Measurements from ENCODE around the gene STRADA. TPM values are rescaled to one million over a fixed set of nuclear protein-coding genes. Genes with fewer than 3 reads are reported as not detected.
A peak's percentile ranks its signal among the peaks of the same experiment; 100 is the strongest.

STRADA gene
- total RNA-seq, 1 experiment from 2014 or later = 36.6 TPM

DNA sequence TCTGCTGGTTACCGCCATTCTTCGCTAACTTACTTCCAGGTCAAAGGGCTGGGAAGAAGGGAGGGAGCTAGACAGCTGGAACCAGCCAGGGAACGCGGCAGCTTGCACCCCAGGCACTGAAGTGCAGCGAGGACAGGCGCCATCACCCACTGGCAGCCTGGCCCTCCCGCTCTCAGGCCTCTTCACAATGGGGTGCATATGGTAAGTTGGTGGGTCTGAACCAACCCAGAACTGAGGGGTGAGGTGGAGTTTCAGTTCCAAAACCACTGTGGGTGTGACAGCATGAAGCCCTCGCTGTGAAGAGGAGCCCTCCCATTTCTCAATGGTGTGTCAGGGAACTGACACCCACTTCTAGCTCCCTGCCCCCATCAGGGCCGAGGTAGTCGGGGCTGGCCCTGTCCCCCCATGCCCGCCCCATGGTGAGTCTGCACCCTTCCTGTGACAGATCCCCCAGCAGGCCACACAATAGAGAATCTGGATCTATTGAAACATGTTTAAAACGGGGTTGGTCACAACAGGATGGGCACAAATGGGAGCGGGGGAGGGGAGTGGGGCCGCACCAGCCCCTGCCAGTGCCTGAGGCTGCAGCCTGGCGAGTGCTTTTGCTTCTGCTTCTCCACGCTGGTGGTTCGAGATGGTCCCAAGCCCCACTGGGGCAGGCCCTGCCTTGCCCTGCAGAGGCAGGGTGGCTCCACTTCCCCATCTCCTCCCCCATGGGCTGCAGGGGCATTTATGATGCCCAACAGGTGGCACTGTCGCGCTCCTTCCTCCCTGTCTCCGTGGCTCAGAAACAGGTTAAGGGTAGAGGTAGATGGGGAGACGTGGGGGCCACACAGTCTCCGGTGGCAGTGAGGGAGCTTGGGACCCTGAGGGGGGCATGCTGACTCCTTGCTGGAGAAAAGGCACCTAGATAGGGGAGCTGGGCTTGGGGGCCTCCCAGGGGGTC, 44.0 kb downstream of the STRADA start:
- Mint-ChIP-seq H3K4me3 (ENCODE audit: unreplicated experiment) (peak overlapping the region; percentile 10), H3K9me3 (ENCODE audit: unreplicated experiment) (no peaks in the 10 kb centered on the region)
- CTCF ChIA-PET = interaction anchor here (0.7 kb wide), 1 partner anchor 9 kb away, joined by 3 read pairs; no protein-coding TSS in a partner anchor

DNA sequence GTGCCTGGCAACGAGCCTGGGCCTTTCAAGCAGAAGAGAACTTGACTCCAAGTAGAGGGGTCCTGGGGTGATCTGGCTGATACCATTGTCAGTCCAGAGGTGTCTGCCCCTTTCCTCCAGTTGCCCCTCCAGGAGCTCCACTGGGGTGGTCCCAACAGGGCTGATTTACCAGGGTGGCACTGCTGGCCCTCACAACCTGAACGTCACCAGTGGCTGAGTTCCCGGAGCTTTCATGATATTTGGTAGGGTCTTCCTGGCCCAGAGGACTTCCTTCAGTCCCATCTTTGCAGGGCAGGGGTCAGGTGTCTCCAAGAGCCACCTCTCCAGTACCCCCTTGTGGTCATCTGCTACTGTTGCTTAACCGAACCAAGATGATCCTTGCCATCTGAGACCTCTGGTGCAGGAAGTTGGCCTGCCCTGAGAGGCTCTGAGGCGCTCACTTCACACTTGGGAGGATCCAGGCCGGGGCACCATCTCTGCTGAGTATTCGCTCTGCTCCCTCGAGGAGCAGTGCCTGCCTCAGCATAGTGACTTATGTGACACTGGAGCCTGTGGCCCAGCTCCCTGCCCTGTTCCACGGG, 45.1 kb downstream of the STRADA start:
- Mint-ChIP-seq H3K4me1 (ENCODE audit: insufficient read depth, unreplicated experiment) (no peaks in the 10 kb centered on the region), H3K27ac (ENCODE audit: low read depth, unreplicated experiment) (no peak overlapping the region), H3K27me3 (ENCODE audit: insufficient read depth, unreplicated experiment) (no peaks in the 10 kb centered on the region), H3K4me3 (ENCODE audit: unreplicated experiment) (no peak overlapping the region), H3K9me3 (ENCODE audit: unreplicated experiment) (no peaks in the 10 kb centered on the region), H3K36me3 (ENCODE audit: insufficient read depth, unreplicated experiment) (peaks cover 24% of the 10 kb centered on the region)
- CTCF ChIA-PET = interaction anchor here (1.0 kb wide), 1 partner anchor 25 kb away, joined by 3 read pairs; no protein-coding TSS in a partner anchor
- BruUV-seq (replicated peaks) = no TSS peak
- TF ChIP-seq, protein P1, sequence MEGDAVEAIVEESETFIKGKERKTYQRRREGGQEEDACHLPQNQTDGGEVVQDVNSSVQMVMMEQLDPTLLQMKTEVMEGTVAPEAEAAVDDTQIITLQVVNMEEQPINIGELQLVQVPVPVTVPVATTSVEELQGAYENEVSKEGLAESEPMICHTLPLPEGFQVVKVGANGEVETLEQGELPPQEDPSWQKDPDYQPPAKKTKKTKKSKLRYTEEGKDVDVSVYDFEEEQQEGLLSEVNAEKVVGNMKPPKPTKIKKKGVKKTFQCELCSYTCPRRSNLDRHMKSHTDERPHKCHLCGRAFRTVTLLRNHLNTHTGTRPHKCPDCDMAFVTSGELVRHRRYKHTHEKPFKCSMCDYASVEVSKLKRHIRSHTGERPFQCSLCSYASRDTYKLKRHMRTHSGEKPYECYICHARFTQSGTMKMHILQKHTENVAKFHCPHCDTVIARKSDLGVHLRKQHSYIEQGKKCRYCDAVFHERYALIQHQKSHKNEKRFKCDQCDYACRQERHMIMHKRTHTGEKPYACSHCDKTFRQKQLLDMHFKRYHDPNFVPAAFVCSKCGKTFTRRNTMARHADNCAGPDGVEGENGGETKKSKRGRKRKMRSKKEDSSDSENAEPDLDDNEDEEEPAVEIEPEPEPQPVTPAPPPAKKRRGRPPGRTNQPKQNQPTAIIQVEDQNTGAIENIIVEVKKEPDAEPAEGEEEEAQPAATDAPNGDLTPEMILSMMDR (IDR thresholded peaks at IDR 0.05; ENCODE audit: unreplicated experiment) = peak; percentile 12
- POLR2A ChIA-PET = interaction anchor here (0.6 kb wide), 1 partner anchor 100 kb away, joined by 3 read pairs; no protein-coding TSS in a partner anchor
- peak; percentile 31 for DNase-seq (ENCODE audit: unreplicated experiment)
- intact Hi-C loops (cut with micrococcal nuclease) = no loop called here

More for the DNA sequence above, 44.0 kb downstream of the STRADA start:
- TF ChIP-seq, protein P1 (IDR thresholded peaks at IDR 0.05; ENCODE audit: unreplicated experiment) = peak; percentile 34
- H3K27ac Mint-ChIP-seq (ENCODE audit: low read depth, unreplicated experiment) = no peak overlapping the region
- peaks cover 29% of the 10 kb centered on the region for H3K36me3 Mint-ChIP-seq (ENCODE audit: insufficient read depth, unreplicated experiment)
- peak; percentile 55 for DNase-seq (ENCODE audit: unreplicated experiment)
- no peaks in the 10 kb centered on the region for H3K27me3 Mint-ChIP-seq (ENCODE audit: insufficient read depth, unreplicated experiment)
- POLR2A ChIA-PET = no interaction called here
- H3K4me1 Mint-ChIP-seq (ENCODE audit: insufficient read depth, unreplicated experiment) = no peaks in the 10 kb centered on the region
- intact Hi-C loops (cut with micrococcal nuclease) = no loop called here
- no TSS peak for BruUV-seq (replicated peaks)

DNA sequence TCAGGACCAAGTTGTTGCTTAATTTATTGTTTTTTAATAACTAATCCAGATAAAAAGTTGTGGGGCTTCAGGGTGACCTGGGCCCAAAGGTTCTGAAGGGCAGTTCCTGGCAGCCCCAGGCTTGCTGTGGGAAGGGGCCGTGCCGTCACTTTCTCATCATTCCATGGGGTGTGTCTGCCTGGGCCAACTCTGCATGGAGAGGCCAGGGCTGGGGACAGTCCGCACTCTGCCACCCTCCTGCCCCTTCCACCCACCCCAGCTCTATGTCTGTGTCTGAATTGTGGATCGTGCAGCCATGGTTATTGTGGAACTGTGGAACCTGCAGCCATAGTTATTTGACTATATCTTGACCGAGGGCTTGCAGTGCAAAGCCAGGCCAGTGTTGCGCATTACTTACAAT, 45.7 kb downstream of the STRADA start:
- intact Hi-C loops (cut with micrococcal nuclease) = no loop called here
- POLR2A ChIA-PET = no interaction called here
- TF ChIP-seq, protein P1 (IDR thresholded peaks at IDR 0.05; ENCODE audit: unreplicated experiment) = no peak
- Mint-ChIP-seq H3K27ac (ENCODE audit: low read depth, unreplicated experiment) (no peak overlapping the region), H3K4me1 (ENCODE audit: insufficient read depth, unreplicated experiment) (no peaks in the 10 kb centered on the region), H3K36me3 (ENCODE audit: insufficient read depth, unreplicated experiment) (peaks cover 23% of the 10 kb centered on the region), H3K4me3 (ENCODE audit: unreplicated experiment) (no peak overlapping the region), H3K9me3 (ENCODE audit: unreplicated experiment) (no peaks in the 10 kb centered on the region), H3K27me3 (ENCODE audit: insufficient read depth, unreplicated experiment) (no peaks in the 10 kb centered on the region)
- CTCF ChIA-PET = interaction anchor here (1.0 to 1.4 kb wide), 2 partner anchors 15 to 26 kb away, joined by 3 read pairs; no protein-coding TSS in a partner anchor
- no TSS peak for BruUV-seq (replicated peaks)
- DNase-seq (ENCODE audit: unreplicated experiment) = no peak
